ENCODE measurements around the gene GIT2. TPM values are rescaled to one million over a fixed set of nuclear protein-coding genes. Genes with fewer than 3 reads are reported as not detected.

GIT2 gene
- total and polyA plus RNA-seq, 2 of the 8 experiments (the other 6 are each of a cell fraction or from before 2014, with no cell fraction given), result 9.6 to 20.7 TPM

GRCh38 chr12:110029290-110029815 is 33.2 kb upstream of the GIT2 start:
- H4K20me1 ChIP-seq (replicated peaks in 1 of 2; ENCODE audit: control insufficient read depth in 1 of 2, insufficient read depth in 2 of 2, low read length in 2 of 2), result no peaks in the 10 kb centered on the region
- H3K18ac ChIP-seq (ENCODE audit: extremely low read depth, low read length), result no peak overlapping the region
- H2AFZ ChIP-seq (ENCODE audit: low read length), result no peak overlapping the region
- H2BK5ac ChIP-seq (ENCODE audit: low read depth, low read length), result no peak overlapping the region
- H2BK15ac ChIP-seq (ENCODE audit: low read length), result no peak overlapping the region
- ChIA-PET POLR2A (ENCODE audit: partially characterized antibody) (no interaction called here), CTCF (ENCODE audit: partially characterized antibody) (no interaction called here)
- FAIRE-seq (no peak), DNase-seq (ENCODE audit: low read depth in 1 of 2, low spot score in 2 of 2) (no peak)
- no peak overlapping the region for H3K23ac ChIP-seq (ENCODE audit: insufficient read length)
- no peaks in the 10 kb centered on the region for H3K9me3 ChIP-seq (ENCODE audit: insufficient read depth in 2 of 2, low read depth in 1 of 2, low read length in 1 of 2)
- no peak overlapping the region for H3K4me2 ChIP-seq (ENCODE audit: insufficient read depth in 1 of 2, low read depth in 2 of 2, low read length in 2 of 2)
- H3K23me2 ChIP-seq (ENCODE audit: low read depth, low read length), result no peaks in the 10 kb centered on the region
- H3K79me1 ChIP-seq (ENCODE audit: low read depth, low read length), result no peaks in the 10 kb centered on the region
- H3K79me2 ChIP-seq (ENCODE audit: control insufficient read depth in 1 of 2, insufficient read depth in 2 of 2, low read length in 2 of 2), result no peaks in the 10 kb centered on the region
- H4K91ac ChIP-seq (replicated peaks; ENCODE audit: insufficient read length, low read length), result no peak overlapping the region
- H3K27ac ChIP-seq (ENCODE audit: low read depth, low read length), result no peak overlapping the region
- WGBS, 2 experiments (ENCODE audit: extremely low coverage in 1 of 2, insufficient coverage in 1 of 2, insufficient read length in 1 of 2, insufficient replicate concordance in 2 of 2, low coverage in 1 of 2, low lambda C conversion rate in 2 of 2, missing lambda C conversion rate in 1 of 2), result 89% methylated on average over 2 of the region's 2 CpGs; no CpG with 5 or more reads in 1 of the 2 experiments
- H3K56ac ChIP-seq (replicated peaks; ENCODE audit: insufficient read length, low read depth, low read length), result no peak overlapping the region
- H2AK5ac ChIP-seq (ENCODE audit: low read depth, low read length), result no peak overlapping the region
- H3K14ac ChIP-seq (ENCODE audit: insufficient read length), result no peak overlapping the region
- no peak overlapping the region for H3K4me3 ChIP-seq (ENCODE audit: extremely low read depth in 1 of 4, insufficient read depth in 2 of 4, low read depth in 3 of 4, low read length in 4 of 4)
- no peaks in the 10 kb centered on the region for H3K4me1 ChIP-seq (replicated peaks in 1 of 4; ENCODE audit: control insufficient read depth in 3 of 4, insufficient read depth in 4 of 4, low read length in 3 of 4)
- no peak overlapping the region for H4K8ac ChIP-seq (ENCODE audit: extremely low read depth, insufficient read depth, low read length)
- no peak overlapping the region for H2BK120ac ChIP-seq (replicated peaks; ENCODE audit: low read depth, low read length)
- H3K9ac ChIP-seq (replicated peaks in 1 of 4; ENCODE audit: extremely low read depth in 1 of 4, low read depth in 3 of 4, low read length in 3 of 4), result no peak overlapping the region
- no peak overlapping the region for H2BK12ac ChIP-seq (ENCODE audit: low read depth, low read length)
- no peaks in the 10 kb centered on the region for H3K27me3 ChIP-seq (replicated peaks in 1 of 4; ENCODE audit: control insufficient read depth in 3 of 4, extremely low read depth in 1 of 4, insufficient read depth in 3 of 4, low read length in 3 of 4)
- no peak overlapping the region for H2BK20ac ChIP-seq (ENCODE audit: low read length)
- H3K36me3 ChIP-seq (ENCODE audit: control insufficient read depth in 2 of 4, insufficient read depth in 4 of 4, low read length in 3 of 4), result peaks cover 0 to 5% (median 3%) of the 10 kb centered on the region in 4 experiments; a peak in 4 of 8 replicates
- no peak overlapping the region for H4K5ac ChIP-seq (ENCODE audit: insufficient read length, low read depth, low read length)
- no peak overlapping the region for H3K4ac ChIP-seq (replicated peaks; ENCODE audit: insufficient read length, low read depth, low read length)
- TF ChIP-seq JUND (IDR thresholded peaks at IDR 0.05; ENCODE audit: low read length), result no peak
- no peak for TF ChIP-seq RXRA (IDR thresholded peaks at IDR 0.05; ENCODE audit: insufficient read depth, low read depth, low read length)
- TF ChIP-seq POLR2A (IDR thresholded peaks at IDR 0.05; ENCODE audit: control extremely low read depth in 1 of 2, low read depth in 2 of 2, low read length in 2 of 2), result no peak
- TF ChIP-seq CEBPB (IDR thresholded peaks at IDR 0.05; ENCODE audit: low read depth, low read length), result no peak
- TF ChIP-seq KDM4A (IDR thresholded peaks at IDR 0.05; ENCODE audit: low read depth, low read length, severe bottlenecking), result no peak
- no peak for TF ChIP-seq FOSL1 (IDR thresholded peaks at IDR 0.05; ENCODE audit: insufficient read depth, low read depth, low read length)
- TF ChIP-seq SUZ12 (IDR thresholded peaks at IDR 0.05; ENCODE audit: low read length), result no peak
- no peak for TF ChIP-seq USF2 (IDR thresholded peaks at IDR 0.05; ENCODE audit: low read length)
- no peak for TF ChIP-seq CHD1 (IDR thresholded peaks at IDR 0.05; ENCODE audit: low read depth, low read length)
- no peak for TF ChIP-seq BCL11A (IDR thresholded peaks at IDR 0.05; ENCODE audit: low read depth in 2 of 2, low read length in 2 of 2)
- TF ChIP-seq CTBP2 (IDR thresholded peaks at IDR 0.05; ENCODE audit: borderline replicate concordance, insufficient read depth, insufficient read length, low read length), result no peak
- no peak for TF ChIP-seq ATF2 (IDR thresholded peaks at IDR 0.05; ENCODE audit: low read length)
